Measurements from ENCODE around the gene TENM4. TPM values are rescaled to one million over a fixed set of nuclear protein-coding genes. Genes with fewer than 3 reads are reported as not detected.

The TENM4 gene
- total and polyA plus RNA-seq, 2 of the 13 experiments (the other 11 are each of a cell fraction or from before 2014, with no cell fraction given), result not detected

- intact Hi-C loops (cut with micrococcal nuclease; ENCODE audit: unreplicated experiment), result no loop called here
- TF ChIP-seq ZUFSP (CRISPR knock-in tag; IDR thresholded peaks at IDR 0.05; ENCODE audit: borderline replicate concordance), result no peak
- no peak for TF ChIP-seq ZNF883 (CRISPR knock-in tag; IDR thresholded peaks at IDR 0.05; ENCODE audit: not compliant biosample characterization)
- TF ChIP-seq MXD4 (CRISPR knock-in tag; IDR thresholded peaks at IDR 0.05), result no peak
- no peak for TF ChIP-seq ZNF704 (CRISPR knock-in tag; IDR thresholded peaks at IDR 0.05; ENCODE audit: borderline replicate concordance)
- in situ Hi-C loops (cut with HindIII; ENCODE audit: extremely low pct_ligation_motif_present, low pct_unique_long_range_greater_than_20kb), result no loop called here
Measured at GRCh38 chr11:79232346-79232745, 208.5 kb downstream of the TENM4 start.

DNA sequence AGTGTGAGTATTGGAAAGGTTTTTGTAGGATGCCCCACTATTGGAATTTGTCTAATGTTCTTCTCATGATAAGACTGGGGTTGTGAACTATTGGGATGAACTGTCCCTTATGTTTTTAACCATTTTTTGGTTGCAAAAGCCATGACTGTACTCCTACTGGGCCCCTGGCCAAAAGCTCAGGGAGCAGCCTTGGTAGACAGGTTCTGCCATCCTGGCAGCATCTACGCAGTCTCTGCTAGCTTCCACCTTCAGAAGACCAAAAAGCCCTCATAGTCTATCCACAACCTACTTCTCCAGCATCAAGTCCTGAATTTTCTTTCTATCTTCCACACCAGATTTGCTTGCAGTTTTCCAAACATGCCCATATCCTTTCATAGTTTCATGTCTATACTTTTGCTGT lies 211.8 kb downstream of the TENM4 start:
- Histone ChIP-seq H3K27me3 (ENCODE audit: control insufficient read depth in 1 of 2, insufficient read depth in 2 of 2, low read length in 2 of 2) (no peaks in the 10 kb centered on the region; a peak in 2 of 5 replicates), H3K27ac (ENCODE audit: extremely low read length, insufficient read depth, low read length) (no peak overlapping the region), H3K4me2 (ENCODE audit: low read depth, low read length) (no peak overlapping the region), H3K4me1 (ENCODE audit: insufficient read depth, low read length) (no peaks in the 10 kb centered on the region), H3K9ac (ENCODE audit: insufficient read depth, low read depth, low read length) (no peak overlapping the region), H3K79me2 (ENCODE audit: insufficient read depth, low read length) (no peaks in the 10 kb centered on the region), H2AFZ (ENCODE audit: low read length) (no peak overlapping the region), H3K9me3 (ENCODE audit: low read length) (no peaks in the 10 kb centered on the region), H3K4me3 (replicated peaks in 1 of 3; ENCODE audit: insufficient read depth in 1 of 3, low read depth in 2 of 3, low read length in 3 of 3) (no peak overlapping the region), H3K36me3 (replicated peaks in 1 of 2; ENCODE audit: control insufficient read depth in 1 of 2, insufficient read depth in 2 of 2, low read length in 2 of 2) (no peaks in the 10 kb centered on the region), H4K20me1 (ENCODE audit: insufficient read depth, low read length) (no peaks in the 10 kb centered on the region)
- no peak for DNase-seq (ENCODE audit: low spot score)
- no peak for FAIRE-seq
- BruUV-seq (replicated peaks), result no TSS peak
- no CpG with 5 or more reads among the region's 1 CpG for WGBS (ENCODE audit: low lambda C conversion rate)
- no peak for ATAC-seq
- CTCF ChIA-PET (ENCODE audit: low intra/inter-chr PET ratio, low total read pairs), result no interaction called here
- TF ChIP-seq ZNF275 (CRISPR knock-in tag; IDR thresholded peaks at IDR 0.05; ENCODE audit: borderline replicate concordance) (no peak), GPBP1L1 (CRISPR knock-in tag; IDR thresholded peaks at IDR 0.05) (no peak)
- TF ChIP-seq, protein P1, sequence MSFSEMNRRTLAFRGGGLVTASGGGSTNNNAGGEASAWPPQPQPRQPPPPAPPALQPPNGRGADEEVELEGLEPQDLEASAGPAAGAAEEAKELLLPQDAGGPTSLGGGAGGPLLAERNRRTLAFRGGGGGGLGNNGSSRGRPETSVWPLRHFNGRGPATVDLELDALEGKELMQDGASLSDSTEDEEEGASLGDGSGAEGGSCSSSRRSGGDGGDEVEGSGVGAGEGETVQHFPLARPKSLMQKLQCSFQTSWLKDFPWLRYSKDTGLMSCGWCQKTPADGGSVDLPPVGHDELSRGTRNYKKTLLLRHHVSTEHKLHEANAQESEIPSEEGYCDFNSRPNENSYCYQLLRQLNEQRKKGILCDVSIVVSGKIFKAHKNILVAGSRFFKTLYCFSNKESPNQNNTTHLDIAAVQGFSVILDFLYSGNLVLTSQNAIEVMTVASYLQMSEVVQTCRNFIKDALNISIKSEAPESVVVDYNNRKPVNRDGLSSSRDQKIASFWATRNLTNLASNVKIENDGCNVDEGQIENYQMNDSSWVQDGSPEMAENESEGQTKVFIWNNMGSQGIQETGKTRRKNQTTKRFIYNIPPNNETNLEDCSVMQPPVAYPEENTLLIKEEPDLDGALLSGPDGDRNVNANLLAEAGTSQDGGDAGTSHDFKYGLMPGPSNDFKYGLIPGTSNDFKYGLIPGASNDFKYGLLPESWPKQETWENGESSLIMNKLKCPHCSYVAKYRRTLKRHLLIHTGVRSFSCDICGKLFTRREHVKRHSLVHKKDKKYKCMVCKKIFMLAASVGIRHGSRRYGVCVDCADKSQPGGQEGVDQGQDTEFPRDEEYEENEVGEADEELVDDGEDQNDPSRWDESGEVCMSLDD (CRISPR knock-in tag; IDR thresholded peaks at IDR 0.05; ENCODE audit: borderline replicate concordance), result no peak
- intact Hi-C loops (cut with micrococcal nuclease; ENCODE audit: unreplicated experiment) (no loop called here), in situ Hi-C loops (cut with HindIII; ENCODE audit: extremely low pct_ligation_motif_present, low pct_unique_long_range_greater_than_20kb) (no loop called here)
- POLR2A ChIA-PET, result no interaction called here

More at GRCh38 chr11:79232346-79232745, 208.5 kb downstream of the TENM4 start:
- H3K27ac ChIP-seq (ENCODE audit: extremely low read length, insufficient read depth, low read length), result no peak overlapping the region
- no peaks in the 10 kb centered on the region for H3K9me3 ChIP-seq (ENCODE audit: low read length)
- BruUV-seq (replicated peaks), result no TSS peak
- H3K27me3 ChIP-seq (ENCODE audit: control insufficient read depth in 1 of 2, insufficient read depth in 2 of 2, low read length in 2 of 2), result peaks cover 0 to 5% of the 10 kb centered on the region in 2 experiments; a peak in 1 of 5 replicates
- no peaks in the 10 kb centered on the region for H3K4me1 ChIP-seq (ENCODE audit: insufficient read depth, low read length)
- DNase-seq (ENCODE audit: low spot score), result no peak
- no peaks in the 10 kb centered on the region for H3K79me2 ChIP-seq (ENCODE audit: insufficient read depth, low read length)
- POLR2A ChIA-PET, result no interaction called here
- no peaks in the 10 kb centered on the region for H4K20me1 ChIP-seq (ENCODE audit: insufficient read depth, low read length)
- no peak for FAIRE-seq
- H3K9ac ChIP-seq (ENCODE audit: insufficient read depth, low read depth, low read length), result no peak overlapping the region
- no peak overlapping the region for H3K4me3 ChIP-seq (replicated peaks in 1 of 3; ENCODE audit: insufficient read depth in 1 of 3, low read depth in 2 of 3, low read length in 3 of 3)
- H2AFZ ChIP-seq (ENCODE audit: low read length), result no peak overlapping the region
- no peak overlapping the region for H3K4me2 ChIP-seq (ENCODE audit: low read depth, low read length)
- CTCF ChIA-PET (ENCODE audit: low intra/inter-chr PET ratio, low total read pairs), result no interaction called here
- no peaks in the 10 kb centered on the region for H3K36me3 ChIP-seq (replicated peaks in 1 of 2; ENCODE audit: control insufficient read depth in 1 of 2, insufficient read depth in 2 of 2, low read length in 2 of 2)
- WGBS (ENCODE audit: low lambda C conversion rate), result 0% methylated on average over 4 of the region's 5 CpGs
- no peak for ATAC-seq

All from HepG2 (cell line).